OCI-M2 (cell line): ENCODE data around the gene SMARCD1.

Experiments used
- DNase-seq: peaks from one replicate; lab custom pipeline; 2025; ENCODE audit not compliant: unreplicated experiment; lab: John Stamatoyannopoulos, UW

Gene SMARCD1

GRCh38 chr12:50057000-50057841 lies 27.9 kb upstream of the SMARCD1 start, which contains the start of gene ASIC1:
Gene ASIC1 (plus strand): TSS chr12:50057596. CDS start chr12:50058767, 1,171 bp downstream.
- DNase-seq, result no peak

- DNase-seq, result no peak
Measured at GRCh38 chr12:50057896-50058670, 27.1 kb upstream of the SMARCD1 start.

GRCh38 chr12:50058743-50059312 lies 26.3 kb upstream of the SMARCD1 start:
- no peak for DNase-seq

DNA sequence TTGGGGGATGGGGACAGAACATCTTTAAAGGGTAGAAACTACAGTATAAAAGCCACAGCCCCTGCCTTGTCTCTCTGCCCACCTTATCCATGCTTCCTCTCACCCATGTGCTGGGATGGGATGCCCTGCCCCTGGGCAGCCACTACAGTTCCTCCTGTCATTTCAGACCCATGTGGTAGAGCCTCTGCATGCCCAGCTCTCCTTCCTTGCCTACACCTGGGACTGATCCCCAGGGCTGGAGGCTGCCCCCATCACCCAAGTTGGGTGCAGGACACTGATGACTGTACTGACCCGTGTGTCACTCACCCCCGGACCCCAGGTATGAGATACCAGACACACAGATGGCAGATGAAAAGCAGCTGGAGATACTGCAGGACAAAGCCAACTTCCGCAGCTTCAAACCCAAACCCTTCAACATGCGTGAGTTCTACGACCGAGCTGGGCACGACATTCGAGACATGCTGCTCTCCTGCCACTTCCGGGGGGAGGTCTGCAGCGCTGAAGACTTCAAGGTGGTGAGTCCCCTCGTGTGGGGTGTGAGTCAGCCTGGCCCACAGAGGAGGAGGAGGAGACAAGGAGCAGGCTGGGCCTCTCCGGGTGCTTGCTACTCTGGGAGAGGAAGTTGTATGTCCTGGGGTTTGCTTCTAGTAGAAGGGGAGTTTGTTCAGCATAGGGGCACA lies 25.6 kb upstream of the SMARCD1 start:
- no peak for DNase-seq

GRCh38 chr12:50060120-50060468 lies 25.0 kb upstream of the SMARCD1 start:
- no peak for DNase-seq

- DNase-seq, result no peak
Measured at GRCh38 chr12:50061171-50061570, 24.0 kb upstream of the SMARCD1 start.

DNA sequence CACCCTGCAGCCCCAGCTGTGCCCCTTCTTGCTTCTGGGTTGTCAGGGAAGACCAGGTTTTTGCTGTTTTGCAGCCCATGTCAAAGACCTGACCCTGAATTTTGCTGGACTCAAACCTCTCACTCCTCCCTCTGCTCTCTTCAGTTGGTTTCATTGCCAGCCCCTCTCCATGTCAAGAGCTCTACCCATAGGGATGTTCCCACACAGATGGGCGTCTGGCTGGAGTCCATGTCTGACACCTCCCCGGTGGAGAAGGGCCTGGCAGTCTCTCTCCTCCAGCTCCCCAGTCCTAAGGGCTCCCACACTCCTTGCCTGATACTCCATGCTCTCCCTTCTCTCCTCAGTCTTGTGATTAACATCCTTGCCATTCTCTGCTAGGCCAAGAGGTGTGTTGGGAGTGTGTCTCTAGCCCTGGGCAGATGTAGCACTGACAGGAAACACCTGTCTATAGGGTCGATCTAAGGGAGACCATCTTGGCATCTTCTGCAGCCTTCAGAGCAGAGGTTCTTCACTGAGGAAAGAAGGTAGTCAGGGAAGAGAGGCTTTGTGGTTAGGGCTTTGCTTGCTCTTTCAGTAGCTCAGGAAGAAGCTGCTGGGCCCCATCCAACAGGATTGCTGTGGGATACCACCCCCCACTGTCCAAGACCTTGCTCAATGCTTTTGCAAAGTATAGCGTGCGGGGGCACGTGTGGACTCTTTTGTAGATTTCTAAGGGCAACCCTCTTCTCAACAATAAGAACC lies 23.0 kb upstream of the SMARCD1 start:
- DNase-seq, result no peak

DNA sequence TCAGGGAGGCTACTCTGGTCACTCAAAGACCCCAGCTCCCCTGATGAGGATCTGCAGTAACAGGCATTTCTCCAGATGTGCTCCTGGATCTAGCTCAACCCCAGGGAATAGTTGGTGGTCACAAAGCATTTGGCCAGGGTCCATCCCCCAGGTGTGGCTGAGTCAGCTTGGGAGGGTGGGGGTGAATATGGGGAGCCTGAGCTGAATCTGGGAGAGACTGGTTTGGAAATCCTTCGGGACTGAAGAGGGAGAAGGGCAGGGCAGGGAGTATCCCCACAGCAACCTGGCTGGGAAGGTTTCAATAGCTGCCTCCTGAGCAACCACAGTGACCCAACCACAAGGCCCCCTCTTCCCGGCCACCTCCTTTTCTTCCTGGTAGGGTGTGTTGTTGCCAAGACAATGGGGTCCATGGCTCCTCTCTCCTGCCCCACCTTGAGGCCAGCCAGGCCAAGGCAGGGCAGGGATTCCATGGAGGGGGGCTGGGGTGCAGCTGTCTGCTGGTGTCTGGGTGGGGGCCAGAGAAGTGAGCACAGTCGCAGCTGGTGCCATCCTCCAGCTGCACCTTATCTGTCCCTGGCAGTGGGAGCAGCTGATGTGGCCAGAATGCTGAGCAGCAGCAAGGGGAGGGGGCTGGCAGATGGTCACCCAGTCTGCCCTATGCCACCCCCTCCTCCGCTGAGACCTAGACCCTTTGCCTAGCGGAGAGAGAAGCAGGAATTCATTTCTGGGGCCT lies 22.2 kb upstream of the SMARCD1 start:
- no peak for DNase-seq

- no peak for DNase-seq
Measured at GRCh38 chr12:50065726-50066310, 19.3 kb upstream of the SMARCD1 start.

DNA sequence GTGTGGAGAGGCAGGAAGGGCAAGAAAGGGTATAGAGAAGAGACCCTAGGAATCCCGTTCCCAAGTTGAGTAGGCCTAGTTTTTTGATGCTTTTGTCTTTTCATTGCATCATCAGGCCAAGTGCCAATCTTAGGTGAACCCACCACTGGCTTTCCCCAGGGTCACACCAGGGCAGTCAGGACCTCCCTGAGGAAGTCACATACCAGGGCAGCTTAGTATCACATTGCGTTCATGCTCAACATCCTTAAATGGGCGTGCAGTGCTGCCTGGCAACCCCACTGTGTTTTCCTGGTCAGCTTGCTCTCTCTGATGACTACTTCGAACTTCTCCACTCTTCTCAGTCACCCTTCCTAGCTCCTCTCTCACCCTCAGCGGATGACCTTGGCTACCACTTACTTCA lies 18.7 kb upstream of the SMARCD1 start:
- DNase-seq, result no peak

- DNase-seq, result no peak
Measured at GRCh38 chr12:50069069-50069468, 16.1 kb upstream of the SMARCD1 start.

DNA sequence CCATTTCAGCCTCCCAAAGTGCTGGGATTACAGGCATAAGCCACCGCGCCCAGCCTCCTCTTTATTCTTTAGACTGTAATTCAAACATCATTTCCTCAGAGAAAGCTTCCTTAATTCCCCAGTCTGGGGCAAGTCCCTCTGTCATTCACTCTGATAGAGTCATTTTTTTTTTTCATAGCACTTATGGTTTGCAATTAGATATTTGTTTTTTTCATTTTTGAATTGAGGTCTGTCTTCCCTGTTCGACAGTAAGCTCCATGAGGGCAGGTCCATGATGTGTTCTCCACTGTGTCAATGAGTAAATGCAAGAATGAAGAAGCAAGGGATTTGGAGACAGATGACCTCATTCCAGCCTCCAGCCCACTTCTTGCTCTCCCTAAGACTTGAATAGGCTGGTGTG lies 15.6 kb upstream of the SMARCD1 start:
- DNase-seq, result no peak

GRCh38 chr12:50070314-50071060 lies 14.7 kb upstream of the SMARCD1 start:
- no peak for DNase-seq

- no peak for DNase-seq
Measured at GRCh38 chr12:50072198-50072907, 12.8 kb upstream of the SMARCD1 start.

- no peak for DNase-seq
Measured at GRCh38 chr12:50073206-50073605, 11.9 kb upstream of the SMARCD1 start.

GRCh38 chr12:50073712-50074111 lies 11.4 kb upstream of the SMARCD1 start:
- DNase-seq, result no peak

DNA sequence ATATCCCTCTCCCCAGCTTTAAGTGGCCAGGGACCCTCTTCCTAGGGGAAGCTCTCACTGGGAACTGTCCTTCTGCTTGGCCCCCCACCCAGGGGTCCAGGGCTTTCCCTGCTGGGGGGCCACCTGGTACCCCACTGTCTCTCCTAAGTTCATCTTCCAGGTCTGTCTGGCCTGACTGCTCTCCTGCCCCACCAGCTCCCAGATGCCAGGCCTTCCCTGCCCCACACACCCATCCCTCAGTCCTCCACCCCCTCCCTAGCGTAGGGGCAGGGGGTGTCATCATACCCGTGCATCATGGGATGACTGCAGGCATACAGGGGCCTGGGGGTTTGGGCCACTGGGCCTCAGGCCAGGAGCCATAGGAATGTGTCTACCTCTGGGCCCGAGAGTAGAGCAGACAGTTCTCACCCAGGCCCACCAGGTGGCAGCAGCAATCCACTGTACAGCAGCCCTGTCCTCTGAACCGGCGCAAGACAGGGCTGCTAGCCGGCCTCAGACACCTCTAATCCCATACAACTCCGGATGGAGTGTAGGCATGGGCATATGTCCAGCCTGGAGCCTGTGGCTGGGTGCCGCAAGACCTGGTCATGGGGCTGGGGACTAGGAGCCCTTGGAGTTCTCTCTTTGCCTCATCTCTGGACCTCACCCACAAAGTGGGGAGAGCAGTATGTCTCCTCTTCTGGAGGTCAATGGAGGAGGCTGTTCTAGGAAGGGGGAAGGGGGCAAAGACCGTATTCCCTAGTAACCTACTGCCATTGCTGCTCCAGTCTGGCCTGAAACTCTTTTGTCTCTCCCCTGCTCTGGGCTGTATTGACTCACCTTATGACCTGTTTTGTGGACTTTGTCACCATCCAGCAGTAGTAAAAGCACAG lies 10.0 kb upstream of the SMARCD1 start:
- DNase-seq, result peak; percentile 14
